HEK293 (cell line): Measurements from ENCODE around the gene GRIN2A.

Experiments used
- CTCF ChIA-PET: fragments of 350-600 bp; formaldehyde crosslinking; extraction: SDS; loops from one replicate; lab custom pipeline; 2021; ENCODE audit warnings: antibody characterized with exemption; lab: Yijun Ruan, JAX
- POLR2A ChIA-PET: fragments of 300-600 bp; formaldehyde crosslinking; extraction: SDS; loops from one replicate; lab custom pipeline; 2020; ENCODE audit warnings: antibody characterized with exemption, inconsistent platforms; lab: Yijun Ruan, JAX
- H3K27ac ChIP-seq: fragments of 200-500 bp; sonication (Bioruptor generic); 2 replicates; pipeline ENCODE4 v1.5.1; 2014; ENCODE audit warnings: low read depth, low read length, control low read depth, inconsistent platforms; ENCODE audit errors: extremely low read depth
- H3K36me3 ChIP-seq, 2 experiments: fragments of 200-500 bp in 1 of 2; sonication (Bioruptor generic) in 1 of 2; 1 replicate in 1 of 2; 2 replicates in 1 of 2; pipeline ENCODE4 v1.5.1; 2014 to 2017; ENCODE audit warnings: inconsistent platforms in 2 of 2, low read length in 2 of 2; ENCODE audit not compliant: control insufficient read depth in 2 of 2, insufficient read depth in 1 of 2
- H3K4me1 ChIP-seq: fragments of 200-500 bp; sonication (Bioruptor generic); 2 replicates; pipeline ENCODE4 v1.5.1; 2014; ENCODE audit warnings: mild to moderate bottlenecking, low read length, inconsistent platforms; ENCODE audit not compliant: control insufficient read depth, insufficient read depth
- H3K4me3 ChIP-seq: 2 replicates; pipeline ENCODE4 v1.5.1; 2011; ENCODE audit warnings: low read depth, mild to moderate bottlenecking, control low read depth, low read length, moderate library complexity
- H3K9me3 ChIP-seq: fragments of 200-500 bp; sonication (Bioruptor generic); 2 replicates; pipeline ENCODE4 v1.5.1; 2014; ENCODE audit warnings: low read depth, low read length, inconsistent platforms; ENCODE audit not compliant: control insufficient read depth, insufficient read depth
- ELK4 ChIP-seq: IDR thresholded peaks from 2 replicates; pipeline ENCODE4 v1.6.1; 2011; ENCODE audit warnings: mild to moderate bottlenecking, low read depth, low read length, borderline replicate concordance
- GLI2 ChIP-seq: fragments of 450-650 bp; formaldehyde crosslinking; IDR thresholded peaks from 2 replicates; pipeline ENCODE4; 2017; ENCODE audit warnings: missing biosample characterization, missing genetic modification characterization, low read depth, borderline replicate concordance
- MZF1 ChIP-seq: fragments of 450-650 bp; formaldehyde crosslinking; IDR thresholded peaks from 2 replicates; pipeline ENCODE4 v1.5.1; 2017; ENCODE audit warnings: missing biosample characterization, missing genetic modification characterization, borderline replicate concordance
- PATZ1 ChIP-seq: fragments of 450-650 bp; formaldehyde crosslinking; IDR thresholded peaks from 2 replicates; pipeline ENCODE4 v1.5.1; 2016; ENCODE audit warnings: missing biosample characterization, missing genetic modification characterization
- ZFHX2 ChIP-seq: fragments of 450-650 bp; formaldehyde crosslinking; conservative IDR thresholded peaks from 2 replicates; pipeline ENCODE4 v1.5.1; 2016; ENCODE audit warnings: missing biosample characterization, missing genetic modification characterization
- ZNF16 ChIP-seq: fragments of 450-650 bp; formaldehyde crosslinking; IDR thresholded peaks from 2 replicates; pipeline ENCODE4 v1.5.1; 2016; ENCODE audit warnings: low read depth, missing biosample characterization, missing genetic modification characterization
- ZNF239 ChIP-seq: fragments of 450-650 bp; formaldehyde crosslinking; IDR thresholded peaks from 2 replicates; pipeline ENCODE4 v1.5.1; 2016; ENCODE audit warnings: missing biosample characterization, missing genetic modification characterization
- ZNF394 ChIP-seq: fragments of 450-650 bp; formaldehyde crosslinking; IDR thresholded peaks from 2 replicates; pipeline ENCODE4 v1.5.1; 2016; ENCODE audit warnings: missing biosample characterization, missing genetic modification characterization, mild to moderate bottlenecking, moderate library complexity, borderline replicate concordance
- ZNF398 ChIP-seq: fragments of 450-650 bp; formaldehyde crosslinking; IDR thresholded peaks from 2 replicates; pipeline ENCODE4 v1.5.1; 2017; ENCODE audit warnings: missing biosample characterization, missing genetic modification characterization
- ZNF423 ChIP-seq: fragments of 450-650 bp; formaldehyde crosslinking; IDR thresholded peaks from 2 replicates; pipeline ENCODE4 v1.5.1; 2016; ENCODE audit warnings: missing biosample characterization, missing genetic modification characterization
- ZNF510 ChIP-seq: fragments of 450-650 bp; formaldehyde crosslinking; IDR thresholded peaks from 2 replicates; pipeline ENCODE4 v1.5.1; 2018; ENCODE audit warnings: mild to moderate bottlenecking, missing genetic modification characterization, missing biosample characterization; ENCODE audit not compliant: insufficient replicate concordance
- ZNF629 ChIP-seq: fragments of 450-650 bp; formaldehyde crosslinking; IDR thresholded peaks from 2 replicates; pipeline ENCODE4 v1.5.1; 2017; ENCODE audit warnings: missing biosample characterization, missing genetic modification characterization
- ZNF76 ChIP-seq: fragments of 450-650 bp; formaldehyde crosslinking; IDR thresholded peaks from 2 replicates; pipeline ENCODE4; 2016; ENCODE audit warnings: low read depth, missing biosample characterization, missing genetic modification characterization, borderline replicate concordance
- ZNF777 ChIP-seq: fragments of 450-650 bp; formaldehyde crosslinking; IDR thresholded peaks from 2 replicates; pipeline ENCODE4 v1.5.1; 2017; ENCODE audit warnings: missing biosample characterization, missing genetic modification characterization, borderline replicate concordance
- ZNF785 ChIP-seq: fragments of 450-650 bp; formaldehyde crosslinking; IDR thresholded peaks from 2 replicates; pipeline ENCODE4 v1.5.1; 2016; ENCODE audit warnings: missing biosample characterization, missing genetic modification characterization
- ZSCAN5A ChIP-seq: fragments of 450-650 bp; formaldehyde crosslinking; IDR thresholded peaks from 2 replicates; pipeline ENCODE4 v1.5.1; 2016; ENCODE audit warnings: missing biosample characterization, missing genetic modification characterization

GRIN2A gene

GRCh38 chr16:10200637-10201586 is 18.7 kb upstream of the GRIN2A start:
- POLR2A ChIA-PET: no interaction called here
- Histone ChIP-seq H3K9me3 (no peaks in the 10 kb centered on the region), H3K36me3 (no peaks in the 10 kb centered on the region), H3K27ac (no peak overlapping the region), H3K4me1 (no peaks in the 10 kb centered on the region), H3K4me3 (no peak overlapping the region)
- no peak for TF ChIP-seq ZNF394 (tag by site-specific recombination)
- no peak for TF ChIP-seq ZSCAN5A (tag by site-specific recombination)
- TF ChIP-seq ZNF629 (tag by site-specific recombination): no peak
- TF ChIP-seq PATZ1 (tag by site-specific recombination): no peak
- no peak for TF ChIP-seq MZF1 (tag by site-specific recombination)
- no peak for TF ChIP-seq GLI2 (tag by site-specific recombination)
- no peak for TF ChIP-seq ZNF785 (tag by site-specific recombination)
- CTCF ChIA-PET: no interaction called here

GRCh38 chr16:10196999-10197398 is 14.8 kb upstream of the GRIN2A start:
- H3K9me3 ChIP-seq: no peaks in the 10 kb centered on the region
- no peaks in the 10 kb centered on the region for H3K4me1 ChIP-seq
- POLR2A ChIA-PET: no interaction called here
- H3K36me3 ChIP-seq: no peaks in the 10 kb centered on the region
- CTCF ChIA-PET: interaction anchor here (1.3 kb wide), 1 partner anchor 939 kb away, joined by 4 read pairs; no protein-coding TSS in a partner anchor
- H3K27ac ChIP-seq: no peak overlapping the region
- no peak for TF ChIP-seq ZNF629 (tag by site-specific recombination)
- no peak for TF ChIP-seq ZNF76 (tag by site-specific recombination)
- no peak for TF ChIP-seq ZNF777 (tag by site-specific recombination)
- TF ChIP-seq MZF1 (tag by site-specific recombination): no peak
- TF ChIP-seq ZNF239 (tag by site-specific recombination): no peak
- no peak for TF ChIP-seq ZFHX2 (tag by site-specific recombination)
- TF ChIP-seq ZNF423 (tag by site-specific recombination): no peak
- TF ChIP-seq ZNF510 (tag by site-specific recombination): no peak
- no peak for TF ChIP-seq ELK4
- TF ChIP-seq, all 188 proteins: peak for 0
- H3K4me3 ChIP-seq: no peak overlapping the region

GRCh38 chr16:10191096-10191495 is 8.9 kb upstream of the GRIN2A start:
- Histone ChIP-seq H3K9me3 (no peaks in the 10 kb centered on the region), H3K4me3 (no peak overlapping the region), H3K4me1 (no peaks in the 10 kb centered on the region), H3K36me3 (no peaks in the 10 kb centered on the region), H3K27ac (no peak overlapping the region)
- ChIA-PET CTCF (no interaction called here), POLR2A (no interaction called here)
- TF ChIP-seq ZNF398 (tag by site-specific recombination): no peak
- no peak for TF ChIP-seq ZNF16
